ENCODE results near the gene IL11RA. TPM values are rescaled to one million over a fixed set of nuclear protein-coding genes. Genes with fewer than 3 reads are reported as not detected.

The IL11RA gene
- total RNA-seq, 2 experiments from 2014 or later = 18.3 to 21.3 TPM

DNA sequence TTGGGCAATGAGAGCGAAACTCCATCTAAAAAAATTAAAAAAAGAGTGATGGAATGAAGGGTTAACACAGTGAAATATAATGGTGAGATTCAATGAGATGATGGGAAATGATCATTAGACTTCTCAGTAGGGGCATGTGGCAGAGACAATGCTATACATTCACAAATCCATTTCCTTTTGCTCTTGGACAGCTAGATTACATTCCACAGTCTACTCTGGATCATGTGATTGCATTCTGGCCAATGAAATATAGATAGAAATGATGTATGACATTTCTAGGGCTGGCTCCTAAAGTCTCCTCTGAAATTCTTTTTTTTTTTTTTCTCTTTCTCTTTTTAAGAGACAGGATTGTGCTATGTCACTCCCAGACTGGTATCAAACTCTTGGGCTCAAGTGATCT, 9.3 kb upstream of the IL11RA start:
- no peak overlapping the region for H3K27ac Mint-ChIP-seq

DNA sequence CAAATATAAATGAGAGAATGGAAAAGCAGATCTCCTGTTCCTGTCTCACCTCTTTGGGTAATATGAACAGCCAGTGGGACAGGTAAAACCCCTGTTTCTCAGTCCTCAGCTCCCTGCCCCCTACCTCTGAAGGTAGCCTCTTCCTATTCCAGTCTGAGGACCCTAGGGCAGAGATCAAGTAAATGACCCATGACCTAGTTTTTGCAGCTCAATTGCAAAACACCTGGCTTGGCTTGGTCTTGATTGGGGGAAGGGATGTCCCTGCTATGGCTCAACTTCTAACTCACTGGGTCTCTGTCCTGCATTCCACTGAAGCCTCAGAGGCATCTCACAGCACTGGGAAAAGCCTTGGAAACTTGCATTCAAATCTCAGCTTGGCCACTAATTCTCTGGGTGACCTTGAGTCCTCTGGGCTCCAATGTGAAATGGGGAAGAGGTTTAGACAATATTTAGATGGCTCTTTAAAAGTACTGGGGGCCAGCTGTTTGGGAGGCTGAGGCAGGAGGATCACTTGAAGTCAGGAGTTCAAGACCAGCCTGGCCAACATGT, 7.1 kb upstream of the IL11RA start:
- peaks cover 25% of the 10 kb centered on the region for H3K36me3 Mint-ChIP-seq (ENCODE audit: low read depth)
- ATAC-seq (no peak), DNase-seq (no peak)
- no peaks in the 10 kb centered on the region for H3K27me3 Mint-ChIP-seq
- ChIA-PET CTCF (interaction anchor here (0.7 to 10.8 kb wide), 10 partner anchors 10 to 831 kb away, joined by 3 to 131 read pairs (median 4); partner anchors contain the start of gene SIGMAR1), POLR2A (no interaction called here)
- no peaks in the 10 kb centered on the region for H3K9me3 Mint-ChIP-seq (ENCODE audit: low read depth)
- H3K27ac Mint-ChIP-seq = no peak overlapping the region
- peaks cover 28% of the 10 kb centered on the region for H3K4me1 Mint-ChIP-seq
- H3K4me3 Mint-ChIP-seq = no peak overlapping the region
- intact Hi-C loops (cut with DNase I, micrococcal nuclease) = loop anchor here (5.0 kb wide), 2 partner anchors 33 to 342 kb away; partner anchors contain the start of genes DNAJB5 (in 1 of the 2) and RPP25L (in 1 of the 2)

More for the DNA sequence above, 9.3 kb upstream of the IL11RA start:
- Mint-ChIP-seq H3K9me3 (ENCODE audit: low read depth) (no peaks in the 10 kb centered on the region), H3K4me3 (no peak overlapping the region), H3K27me3 (no peaks in the 10 kb centered on the region), H3K4me1 (peaks cover 29% of the 10 kb centered on the region), H3K36me3 (ENCODE audit: low read depth) (peaks cover 5% of the 10 kb centered on the region)
- no peak for ATAC-seq
- intact Hi-C loops (cut with DNase I, micrococcal nuclease) = no loop called here
- CTCF ChIA-PET = interaction anchor here (1.0 to 10.8 kb wide), 4 partner anchors 8 to 60 kb away, joined by 3 to 131 read pairs (median 4); partner anchors contain the start of gene SIGMAR1
- DNase-seq = no peak
- POLR2A ChIA-PET = no interaction called here

DNA sequence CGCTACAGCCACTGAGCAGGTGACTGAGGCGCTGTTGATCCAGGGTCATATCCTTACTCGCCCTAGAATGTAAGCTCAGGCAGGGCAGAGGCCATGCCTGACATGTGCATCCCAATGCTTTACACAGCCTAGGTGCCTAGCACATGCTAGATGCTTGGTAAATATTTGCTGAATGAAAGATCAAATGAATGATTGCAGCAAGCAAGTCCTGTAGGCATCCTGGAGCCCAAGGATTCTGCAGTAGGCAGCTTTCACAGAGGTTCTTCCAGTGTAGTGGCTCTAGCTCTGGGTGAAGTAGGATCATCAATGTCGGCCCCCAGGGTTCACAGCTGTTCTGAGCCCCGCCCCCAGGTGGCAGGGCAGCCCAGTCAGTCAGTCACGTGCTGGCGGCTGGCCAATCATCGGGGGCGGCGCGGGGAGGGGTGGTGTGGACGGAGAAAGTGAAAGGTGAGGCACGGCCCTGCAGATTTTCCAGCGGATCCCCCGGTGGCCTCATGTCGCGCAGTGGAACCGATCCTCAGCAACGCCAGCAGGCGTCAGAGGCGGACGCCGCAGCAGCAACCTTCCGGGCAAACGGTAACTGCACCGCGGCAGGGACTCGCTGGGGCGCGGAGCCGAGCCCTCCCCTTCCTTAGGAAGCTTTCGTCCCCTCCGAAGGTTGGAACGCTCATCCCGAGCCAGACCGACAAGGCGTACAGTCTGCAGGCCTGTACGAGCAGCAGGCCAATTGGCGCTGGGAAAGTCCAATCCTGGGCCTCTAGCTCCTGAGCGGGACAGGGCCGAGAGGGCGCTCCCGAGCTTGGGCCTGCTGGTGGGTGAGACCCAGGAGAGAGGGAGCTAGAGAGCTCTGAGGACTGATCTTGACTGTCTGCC, 5.5 kb upstream of the IL11RA start, which contains the start of gene GALT:
Gene GALT (plus strand): TSS at position 465 of the 873 bp plus-strand sequence. CDS start 30 bp downstream, at position 495.
- Mint-ChIP-seq H3K36me3 (ENCODE audit: low read depth) (peaks cover 25% of the 10 kb centered on the region), H3K4me1 (peaks cover 26% of the 10 kb centered on the region), H3K4me3 (peak within 1 kb of the TSS; percentile 91), H3K9me3 (ENCODE audit: low read depth) (no peaks in the 10 kb centered on the region), H3K27ac (peak within 1 kb of the TSS; percentile 89), H3K27me3 (no peaks in the 10 kb centered on the region)
- DNase-seq (peak; percentile 99), ATAC-seq (peak; percentile 90)
- ChIA-PET POLR2A (interaction anchor here (0.7 to 1.5 kb wide), 5 partner anchors 9 to 1146 kb away, joined by 3 to 16 read pairs (median 3); partner anchors contain the start of genes ATOSB, RPP25L and SIGMAR1), CTCF (interaction anchor here (0.7 to 10.8 kb wide), 17 partner anchors 11 to 1013 kb away, joined by 3 to 131 read pairs (median 4); partner anchors contain the start of genes ARID3C, CCL27, DCTN3 and SIGMAR1)
- intact Hi-C loops (cut with DNase I, micrococcal nuclease) = loop anchor here (1.0 to 5.0 kb wide), 7 partner anchors 8 to 341 kb away; partner anchors contain the start of genes DCTN3 (in 1 of the 2), DNAJB5 (in 1 of the 2), RPP25L (in 1 of the 2) and SIGMAR1 (in 1 of the 2)

DNA sequence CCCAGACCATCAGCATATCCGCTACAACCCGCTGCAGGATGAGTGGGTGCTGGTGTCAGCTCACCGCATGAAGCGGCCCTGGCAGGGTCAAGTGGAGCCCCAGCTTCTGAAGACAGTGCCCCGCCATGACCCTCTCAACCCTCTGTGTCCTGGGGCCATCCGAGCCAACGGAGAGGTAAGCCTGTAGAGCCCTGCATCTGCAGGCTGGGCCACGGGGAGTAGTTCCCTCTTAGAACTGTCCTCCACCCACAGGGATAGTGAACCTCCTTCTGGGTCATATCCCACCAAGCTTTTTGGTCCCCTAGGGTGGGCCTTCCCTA, 4.9 kb upstream of the IL11RA start:
- no peak for ATAC-seq

DNA sequence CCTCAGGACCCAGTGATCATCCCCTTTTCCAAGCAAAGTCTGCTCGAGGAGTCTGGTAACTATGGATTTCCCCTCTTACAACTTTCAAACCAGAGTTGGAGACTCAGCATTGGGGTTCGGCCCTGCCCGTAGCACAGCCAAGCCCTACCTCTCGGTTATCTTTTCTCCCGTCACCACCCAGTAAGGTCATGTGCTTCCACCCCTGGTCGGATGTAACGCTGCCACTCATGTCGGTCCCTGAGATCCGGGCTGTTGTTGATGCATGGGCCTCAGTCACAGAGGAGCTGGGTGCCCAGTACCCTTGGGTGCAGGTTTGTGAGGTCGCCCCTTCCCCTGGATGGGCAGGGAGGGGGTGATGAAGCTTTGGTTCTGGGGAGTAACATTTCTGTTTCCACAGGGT, 4.3 kb upstream of the IL11RA start:
- CTCF ChIA-PET = interaction anchor here (0.9 to 10.8 kb wide), 8 partner anchors 9 to 244 kb away, joined by 3 to 131 read pairs (median 5); partner anchors contain the start of genes CCL27 and SIGMAR1
- DNase-seq (peak; percentile 41), ATAC-seq (no peak)
- Mint-ChIP-seq H3K36me3 (ENCODE audit: low read depth) (peaks cover 25% of the 10 kb centered on the region), H3K4me3 (peak overlapping the region; percentile 91), H3K4me1 (peaks cover 35% of the 10 kb centered on the region), H3K27ac (peak overlapping the region; percentile 89), H3K9me3 (ENCODE audit: low read depth) (no peaks in the 10 kb centered on the region), H3K27me3 (no peaks in the 10 kb centered on the region)
- intact Hi-C loops (cut with DNase I, micrococcal nuclease) = loop anchor here (2.0 to 5.0 kb wide), 4 partner anchors 27 to 340 kb away; partner anchors contain the start of genes DCTN3 (in 1 of the 2), DNAJB5 (in 1 of the 2) and RPP25L (in 1 of the 2)
- POLR2A ChIA-PET = no interaction called here

More for the DNA sequence above, 4.9 kb upstream of the IL11RA start:
- intact Hi-C loops (cut with DNase I, micrococcal nuclease) = loop anchor here (2.0 to 5.0 kb wide), 4 partner anchors 26 to 340 kb away; partner anchors contain the start of genes DCTN3 (in 1 of the 2), DNAJB5 (in 1 of the 2) and RPP25L (in 1 of the 2)
- peaks cover 25% of the 10 kb centered on the region for H3K36me3 Mint-ChIP-seq (ENCODE audit: low read depth)
- peaks cover 29% of the 10 kb centered on the region for H3K4me1 Mint-ChIP-seq
- CTCF ChIA-PET = interaction anchor here (1.1 to 10.8 kb wide), 13 partner anchors 10 to 243 kb away, joined by 3 to 131 read pairs (median 8); partner anchors contain the start of genes ARID3C, CCL27, DCTN3 and SIGMAR1
- no peaks in the 10 kb centered on the region for H3K9me3 Mint-ChIP-seq (ENCODE audit: low read depth)
- POLR2A ChIA-PET = interaction anchor here (1.0 to 1.5 kb wide), 2 partner anchors 9 to 468 kb away, joined by 3 to 16 read pairs; partner anchors contain the start of genes ATOSB and SIGMAR1
- peak overlapping the region; percentile 89 for H3K27ac Mint-ChIP-seq
- DNase-seq = no peak
- H3K4me3 Mint-ChIP-seq = peak overlapping the region; percentile 91
- H3K27me3 Mint-ChIP-seq = no peaks in the 10 kb centered on the region

DNA sequence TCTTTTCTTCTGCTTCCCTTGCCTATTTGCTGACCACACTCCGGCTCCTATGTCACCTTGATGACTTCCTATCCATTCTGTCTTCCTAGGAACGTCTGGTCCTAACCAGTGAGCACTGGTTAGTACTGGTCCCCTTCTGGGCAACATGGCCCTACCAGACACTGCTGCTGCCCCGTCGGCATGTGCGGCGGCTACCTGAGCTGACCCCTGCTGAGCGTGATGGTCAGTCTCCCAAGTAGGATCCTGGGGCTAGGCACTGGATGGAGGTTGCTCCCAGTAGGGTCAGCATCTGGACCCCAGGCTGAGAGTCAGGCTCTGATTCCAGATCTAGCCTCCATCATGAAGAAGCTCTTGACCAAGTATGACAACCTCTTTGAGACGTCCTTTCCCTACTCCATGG, 3.3 kb upstream of the IL11RA start:
- Mint-ChIP-seq H3K27me3 (no peaks in the 10 kb centered on the region), H3K36me3 (ENCODE audit: low read depth) (peaks cover 25% of the 10 kb centered on the region), H3K4me3 (peak overlapping the region; percentile 4), H3K27ac (no peak overlapping the region), H3K4me1 (peaks cover 41% of the 10 kb centered on the region), H3K9me3 (ENCODE audit: low read depth) (no peaks in the 10 kb centered on the region)
- ATAC-seq (no peak), DNase-seq (no peak)
- CTCF ChIA-PET = interaction anchor here (0.6 to 10.8 kb wide), 4 partner anchors 14 to 53 kb away, joined by 3 to 131 read pairs (median 5); partner anchors contain the start of gene SIGMAR1
- intact Hi-C loops (cut with DNase I, micrococcal nuclease) = loop anchor here (5.0 kb wide), 2 partner anchors 36 to 339 kb away; partner anchors contain the start of genes DNAJB5 (in 1 of the 2) and RPP25L (in 1 of the 2)
- POLR2A ChIA-PET = interaction anchor here (1.2 kb wide), 1 partner anchor 11 kb away, joined by 3 read pairs; no protein-coding TSS in a partner anchor

DNA sequence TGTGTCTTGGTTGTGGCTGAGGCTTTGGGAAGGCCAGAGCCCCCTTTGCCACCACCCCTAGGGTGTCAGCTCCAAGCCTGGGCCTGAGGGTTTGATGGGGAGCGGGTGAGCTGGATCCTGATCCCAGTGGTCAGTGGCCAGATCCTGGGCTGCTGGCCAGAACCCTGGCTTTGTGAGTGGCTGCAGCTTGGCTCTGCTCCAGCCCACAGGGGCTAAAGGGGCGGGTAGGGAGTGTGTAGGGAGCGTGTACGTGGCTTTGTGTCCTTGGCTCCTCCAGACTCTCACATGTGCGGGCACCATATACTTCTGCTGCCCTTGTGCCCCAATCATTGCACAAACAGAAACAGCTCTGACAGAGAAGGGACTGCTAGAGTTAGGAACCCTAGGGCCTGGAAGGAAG, 1.2 kb upstream of the IL11RA start:
- H3K27me3 Mint-ChIP-seq = no peaks in the 10 kb centered on the region
- H3K27ac Mint-ChIP-seq = peak overlapping the region; percentile 16
- no peak for ATAC-seq
- DNase-seq = no peak
- peaks cover 25% of the 10 kb centered on the region for H3K36me3 Mint-ChIP-seq (ENCODE audit: low read depth)
- H3K9me3 Mint-ChIP-seq (ENCODE audit: low read depth) = no peaks in the 10 kb centered on the region
- POLR2A ChIA-PET = interaction anchor here (0.7 kb wide), 1 partner anchor 14 kb away, joined by 3 read pairs; no protein-coding TSS in a partner anchor
- intact Hi-C loops (cut with DNase I, micrococcal nuclease) = no loop called here
- CTCF ChIA-PET = interaction anchor here (0.7 to 10.8 kb wide), 4 partner anchors 13 to 202 kb away, joined by 3 to 131 read pairs (median 4); partner anchors contain the start of gene SIGMAR1
- H3K4me1 Mint-ChIP-seq = peaks cover 43% of the 10 kb centered on the region
- no peak overlapping the region for H3K4me3 Mint-ChIP-seq

DNA sequence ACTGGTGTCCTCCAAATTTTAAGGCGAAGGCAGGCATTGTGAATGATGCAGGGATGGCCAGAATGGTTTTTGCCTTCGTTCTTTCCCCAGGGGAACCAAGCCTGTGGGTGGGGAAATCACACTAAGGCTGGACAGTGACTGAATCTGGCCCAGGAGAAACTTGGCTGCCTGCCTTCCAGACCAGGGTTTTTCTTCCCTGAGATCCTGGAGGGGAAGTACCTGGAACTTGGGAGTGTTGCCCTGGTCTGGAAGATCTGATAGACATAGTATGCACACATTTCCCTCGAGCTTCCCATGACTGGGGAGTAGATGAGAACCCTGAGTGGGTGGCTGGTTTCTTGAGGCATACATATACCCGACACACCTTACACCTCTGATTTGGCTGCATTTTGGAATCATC, 664 bp upstream of the IL11RA start:
- CTCF ChIA-PET = interaction anchor here (0.7 to 10.8 kb wide), 4 partner anchors 13 to 202 kb away, joined by 3 to 131 read pairs (median 4); partner anchors contain the start of gene SIGMAR1
- intact Hi-C loops (cut with DNase I, micrococcal nuclease) = no loop called here
- Mint-ChIP-seq H3K4me1 (peaks cover 38% of the 10 kb centered on the region), H3K27ac (peak overlapping the region; percentile 16), H3K36me3 (ENCODE audit: low read depth) (peaks cover 25% of the 10 kb centered on the region), H3K9me3 (ENCODE audit: low read depth) (no peaks in the 10 kb centered on the region), H3K27me3 (no peaks in the 10 kb centered on the region), H3K4me3 (no peak overlapping the region)
- POLR2A ChIA-PET = no interaction called here
- DNase-seq (no peak), ATAC-seq (no peak)

DNA sequence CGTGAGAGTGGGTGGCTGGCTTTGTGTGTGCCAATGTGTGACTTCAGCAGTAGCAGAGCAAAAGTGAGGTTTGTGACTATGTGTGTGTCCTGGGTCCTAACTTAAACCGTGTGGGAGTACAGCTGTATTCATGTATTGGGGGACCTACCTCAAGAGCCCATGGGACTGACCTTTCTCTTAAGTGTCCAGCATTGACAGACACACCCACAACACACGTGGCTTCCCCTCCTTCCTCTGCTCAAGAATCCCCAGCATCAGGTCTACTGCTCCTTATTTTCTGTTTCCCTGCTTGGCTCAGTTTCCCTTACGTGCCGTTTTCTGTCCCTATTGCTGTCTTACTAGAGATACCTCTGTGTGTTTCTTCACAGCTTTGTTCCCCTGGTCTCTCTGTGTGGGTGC, 616 bp downstream of the IL11RA start:
- ChIA-PET POLR2A (no interaction called here), CTCF (interaction anchor here (0.7 to 10.8 kb wide), 2 partner anchors 17 to 920 kb away, joined by 3 to 131 read pairs; partner anchors contain the start of gene SIGMAR1)
- Mint-ChIP-seq H3K27ac (peak overlapping the region; percentile 22), H3K4me1 (peaks cover 32% of the 10 kb centered on the region), H3K27me3 (no peaks in the 10 kb centered on the region), H3K4me3 (no peak overlapping the region), H3K36me3 (ENCODE audit: low read depth) (peaks cover 21% of the 10 kb centered on the region), H3K9me3 (ENCODE audit: low read depth) (no peaks in the 10 kb centered on the region)
- intact Hi-C loops (cut with DNase I, micrococcal nuclease) = no loop called here
- DNase-seq (no peak), ATAC-seq (no peak)

DNA sequence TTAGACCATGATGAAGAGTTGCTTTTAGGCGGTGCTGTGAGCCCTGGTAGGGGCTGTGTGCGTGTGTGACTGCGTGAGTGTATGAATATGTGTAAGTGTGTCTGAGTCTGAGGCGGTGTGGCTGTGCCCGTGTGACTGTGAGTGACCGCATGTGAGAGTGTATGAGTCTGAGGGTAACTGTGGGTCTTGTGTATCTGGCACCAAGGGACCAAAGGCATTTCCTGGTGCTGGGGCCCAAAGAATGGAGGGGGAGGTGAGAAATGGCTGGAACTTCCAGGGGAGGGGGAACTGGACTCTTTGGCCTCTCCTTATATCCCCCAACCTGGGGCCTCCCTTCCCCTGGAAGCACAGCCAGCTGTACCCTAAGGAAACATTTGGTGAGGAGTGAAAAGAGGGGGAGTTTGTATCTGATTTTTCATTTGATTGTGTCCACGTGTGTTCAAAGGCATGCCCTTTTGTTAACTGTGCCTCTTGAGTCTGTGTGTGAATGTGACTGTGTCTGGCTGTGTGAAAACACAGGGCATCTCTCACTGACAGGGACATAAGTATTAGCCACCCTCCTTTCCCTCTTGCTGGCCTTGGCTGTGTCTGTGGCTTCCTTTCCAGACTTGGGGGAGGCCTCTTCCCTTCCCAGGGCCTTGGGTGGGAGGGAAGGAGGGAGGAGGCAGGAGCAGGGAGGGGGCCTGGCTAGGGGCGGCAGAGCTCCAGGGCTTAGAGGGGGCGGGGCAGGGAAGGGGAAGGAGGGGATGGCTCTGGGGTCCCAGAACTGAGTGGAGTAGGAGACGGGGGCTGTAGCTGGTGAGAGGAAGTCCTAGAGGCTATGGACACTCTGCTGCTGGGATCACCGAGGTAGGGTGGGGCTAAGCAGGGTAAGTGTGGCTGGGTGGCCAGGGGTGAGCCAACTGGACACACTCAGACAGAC, 1.4 kb downstream of the IL11RA start:
- Mint-ChIP-seq H3K36me3 (ENCODE audit: low read depth) (peaks cover 13% of the 10 kb centered on the region), H3K9me3 (ENCODE audit: low read depth) (no peaks in the 10 kb centered on the region), H3K27ac (peak overlapping the region; percentile 24), H3K4me3 (no peak overlapping the region), H3K27me3 (no peaks in the 10 kb centered on the region), H3K4me1 (peaks cover 24% of the 10 kb centered on the region)
- no peak for ATAC-seq
- ChIA-PET POLR2A (no interaction called here), CTCF (no interaction called here)
- intact Hi-C loops (cut with DNase I, micrococcal nuclease) = no loop called here
- no peak for DNase-seq

All from activated CD4-positive, alpha-beta T cell treated with anti-CD3 and anti-CD28 coated beads for 36 hours (primary cell).